ENCODE measurements around the gene WDFY4. TPM values are rescaled to one million over a fixed set of nuclear protein-coding genes. Genes with fewer than 3 reads are reported as not detected.

Gene WDFY4
- total and polyA plus RNA-seq, 2 experiments from 2014 or later: 0.14 TPM; not detected in 1

GRCh38 chr10:48731141-48731540, 46.5 kb downstream of the WDFY4 start (continued):
- TF ChIP-seq JUNB (IDR thresholded peaks at IDR 0.05; ENCODE audit: unreplicated experiment) (no peak), ZNF331 (CRISPR knock-in tag; IDR thresholded peaks at IDR 0.05; ENCODE audit: low read depth) (no peak), STAT1 (IDR thresholded peaks at IDR 0.05; ENCODE audit: unreplicated experiment) (no peak), EZH2 (IDR thresholded peaks at IDR 0.05; ENCODE audit: low read depth, unreplicated experiment) (no peak), CREB1 (CRISPR knock-in tag; IDR thresholded peaks at IDR 0.05; ENCODE audit: low read depth) (no peak)

- TF ChIP-seq ZNF462 (CRISPR knock-in tag; IDR thresholded peaks at IDR 0.05) (no peak), REST (IDR thresholded peaks at IDR 0.05; ENCODE audit: unreplicated experiment) (no peak), POLR2AphosphoS5 (IDR thresholded peaks at IDR 0.05; ENCODE audit: low read depth) (no peak), JUNB (IDR thresholded peaks at IDR 0.05; ENCODE audit: unreplicated experiment) (no peak), STAT1 (IDR thresholded peaks at IDR 0.05; ENCODE audit: unreplicated experiment) (no peak), ZNF114 (CRISPR knock-in tag; IDR thresholded peaks at IDR 0.05) (no peak), EZH2phosphoT487 (IDR thresholded peaks at IDR 0.05; ENCODE audit: unreplicated experiment) (no peak), EZH2 (IDR thresholded peaks at IDR 0.05; ENCODE audit: low read depth, unreplicated experiment) (no peak), CREB1 (CRISPR knock-in tag; IDR thresholded peaks at IDR 0.05; ENCODE audit: low read depth) (no peak), ZNF331 (CRISPR knock-in tag; IDR thresholded peaks at IDR 0.05; ENCODE audit: low read depth) (no peak), ETS1 (IDR thresholded peaks at IDR 0.05) (no peak), CTCF (conservative IDR thresholded peaks at IDR 0.05; ENCODE audit: low read depth in 2 of 2) (no peak)
- ATAC-seq (no peak), DNase-seq (ENCODE audit: low spot score) (no peak)
- peaks cover 8% of the 10 kb centered on the region; the same call in 1 of the 2 replicates for H3K4me1 ChIP-seq (ENCODE audit: insufficient read depth)
- no peaks in the 10 kb centered on the region for H3K79me2 ChIP-seq (replicated peaks; ENCODE audit: insufficient read depth)
- no peaks in the 10 kb centered on the region for H3F3A ChIP-seq (replicated peaks; ENCODE audit: low read depth)
- H3K9me3 Mint-ChIP-seq: no peaks in the 10 kb centered on the region
- no peak overlapping the region for H3K4me3 ChIP-seq
- H3K9me2 ChIP-seq (ENCODE audit: insufficient read depth): peaks cover 5% of the 10 kb centered on the region
- no peaks in the 10 kb centered on the region for H4K20me1 ChIP-seq (replicated peaks; ENCODE audit: insufficient read depth)
- H3K36me3 Mint-ChIP-seq (ENCODE audit: low read depth): no peaks in the 10 kb centered on the region
- no peak overlapping the region for H3K4me2 ChIP-seq
- H3K4me3 Mint-ChIP-seq: no peak overlapping the region
- H3K27ac ChIP-seq (ENCODE audit: low read depth): no peak overlapping the region
- H3K36me3 ChIP-seq (ENCODE audit: insufficient read depth): no peaks in the 10 kb centered on the region
- H3K27ac Mint-ChIP-seq: no peak overlapping the region
- H3K4me1 Mint-ChIP-seq: peaks cover 20% of the 10 kb centered on the region
- peaks cover 3% of the 10 kb centered on the region for H3K27me3 Mint-ChIP-seq (ENCODE audit: insufficient read depth, low read depth, poor library complexity)
- no peak overlapping the region for H2AFZ ChIP-seq
- no peaks in the 10 kb centered on the region for H3K27me3 ChIP-seq (ENCODE audit: insufficient read depth)
Measured at GRCh38 chr10:48731654-48732053, 47.0 kb downstream of the WDFY4 start.
